ENCODE data around the gene OGG1. TPM values are rescaled to one million over a fixed set of nuclear protein-coding genes. Genes with fewer than 3 reads are reported as not detected.
"Not testable (repeated sequence)": the region's sequence is repeated elsewhere in the genome, so short reads cannot be mapped to it uniquely, and the experiment has no call there.

Gene OGG1
- total and polyA plus RNA-seq, 2 donors, result 16.6 to 20.7 TPM

- peaks cover 7 to 19% of the 10 kb centered on the region in 2 donors for H3K4me1 ChIP-seq (ENCODE audit: control insufficient read depth in 2 of 2, insufficient read depth in 2 of 2, low read length in 2 of 2)
- H3K27me3 ChIP-seq (ENCODE audit: control insufficient read depth in 2 of 2, insufficient read depth in 1 of 2, low read length in 1 of 2), result peaks cover 0 to 14% of the 10 kb centered on the region in 2 donors
- H3K36me3 ChIP-seq (ENCODE audit: control insufficient read depth in 2 of 2, insufficient read depth in 2 of 2, low read length in 1 of 2), result peaks cover 0 to 4% of the 10 kb centered on the region in 2 donors
- WGBS, result 96% methylated on average over 4 of the region's 4 CpGs
- DNase-seq (ENCODE audit: low read depth in 6 of 9, low spot score in 9 of 9), result no peak
- peaks cover 0 to 7% of the 10 kb centered on the region in 2 donors for H3K9me3 ChIP-seq (ENCODE audit: control insufficient read depth in 2 of 2, insufficient read depth in 1 of 2, low read length in 1 of 2)
- no peak overlapping the region for H3K4me3 ChIP-seq (ENCODE audit: low read length in 2 of 2)
- no peak overlapping the region for H3K27ac ChIP-seq (ENCODE audit: low read depth in 1 of 2, low read length in 1 of 2)
Observed at GRCh38 chr3:9765865-9766264, 16.1 kb downstream of the OGG1 start.

- WGBS, result 89% methylated on average over 7 of the region's 7 CpGs
- peaks cover 0 to 17% of the 10 kb centered on the region in 2 donors for H3K27me3 ChIP-seq (ENCODE audit: control insufficient read depth in 2 of 2, insufficient read depth in 1 of 2, low read length in 1 of 2)
- no peak overlapping the region for H3K27ac ChIP-seq (ENCODE audit: low read depth in 1 of 2, low read length in 1 of 2)
- H3K4me1 ChIP-seq (ENCODE audit: control insufficient read depth in 2 of 2, insufficient read depth in 2 of 2, low read length in 2 of 2), result peaks cover 7 to 19% of the 10 kb centered on the region in 2 donors
- no peak overlapping the region for H3K4me3 ChIP-seq (ENCODE audit: low read length in 2 of 2)
- H3K9me3 ChIP-seq (ENCODE audit: control insufficient read depth in 2 of 2, insufficient read depth in 1 of 2, low read length in 1 of 2), result peaks cover 0 to 7% of the 10 kb centered on the region in 2 donors
- DNase-seq (ENCODE audit: low read depth in 6 of 9, low spot score in 9 of 9), result no peak
- peaks cover 0 to 4% of the 10 kb centered on the region in 2 donors for H3K36me3 ChIP-seq (ENCODE audit: control insufficient read depth in 2 of 2, insufficient read depth in 2 of 2, low read length in 1 of 2)
Observed at GRCh38 chr3:9767418-9767817, 17.7 kb downstream of the OGG1 start.

DNA sequence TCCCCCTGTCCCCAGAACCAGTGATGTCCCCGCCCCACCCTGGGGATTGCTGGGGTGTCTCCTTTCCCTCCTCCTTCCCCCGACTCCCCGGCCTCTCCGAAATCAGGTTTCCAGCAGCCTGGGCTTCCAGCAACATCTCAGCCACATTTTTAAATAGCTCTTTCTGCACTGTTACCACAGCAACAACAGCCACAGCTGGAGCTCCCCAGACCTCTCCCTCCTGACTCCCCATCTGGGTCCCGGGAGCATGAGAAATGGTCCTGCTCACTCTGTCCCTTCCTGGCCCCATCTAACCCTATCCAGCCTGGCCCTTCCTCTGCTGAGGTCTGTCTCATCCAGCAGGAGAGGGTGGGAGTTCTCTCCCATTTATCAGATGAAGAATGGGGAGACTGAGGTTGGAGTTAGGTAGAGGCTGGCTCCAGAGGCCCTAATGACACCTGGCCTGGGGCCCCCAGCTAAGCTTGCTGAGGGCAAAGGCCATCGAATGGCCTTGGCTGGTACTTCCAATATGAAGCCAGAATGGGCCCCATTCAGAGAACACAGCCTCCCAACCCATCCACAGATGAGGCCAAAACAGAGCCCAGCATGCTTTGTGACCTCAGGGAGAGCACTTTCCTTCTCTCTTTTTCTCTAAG lies 18.5 kb downstream of the OGG1 start:
- H3K9me3 ChIP-seq (ENCODE audit: control insufficient read depth in 2 of 2, insufficient read depth in 1 of 2, low read length in 1 of 2), result peaks cover 0 to 7% of the 10 kb centered on the region in 2 donors
- H3K4me1 ChIP-seq (ENCODE audit: control insufficient read depth in 2 of 2, insufficient read depth in 2 of 2, low read length in 2 of 2), result peaks cover 7 to 19% of the 10 kb centered on the region in 2 donors
- H3K4me3 ChIP-seq (ENCODE audit: low read length in 2 of 2), result no peak overlapping the region
- WGBS, result 95% methylated on average over 6 of the region's 6 CpGs
- H3K27ac ChIP-seq (ENCODE audit: low read depth in 1 of 2, low read length in 1 of 2), result no peak overlapping the region
- peaks cover 0 to 17% of the 10 kb centered on the region in 2 donors for H3K27me3 ChIP-seq (ENCODE audit: control insufficient read depth in 2 of 2, insufficient read depth in 1 of 2, low read length in 1 of 2)
- DNase-seq (ENCODE audit: low read depth in 6 of 9, low spot score in 9 of 9), result no peak
- no peaks in the 10 kb centered on the region for H3K36me3 ChIP-seq (ENCODE audit: control insufficient read depth in 2 of 2, insufficient read depth in 2 of 2, low read length in 1 of 2)

DNA sequence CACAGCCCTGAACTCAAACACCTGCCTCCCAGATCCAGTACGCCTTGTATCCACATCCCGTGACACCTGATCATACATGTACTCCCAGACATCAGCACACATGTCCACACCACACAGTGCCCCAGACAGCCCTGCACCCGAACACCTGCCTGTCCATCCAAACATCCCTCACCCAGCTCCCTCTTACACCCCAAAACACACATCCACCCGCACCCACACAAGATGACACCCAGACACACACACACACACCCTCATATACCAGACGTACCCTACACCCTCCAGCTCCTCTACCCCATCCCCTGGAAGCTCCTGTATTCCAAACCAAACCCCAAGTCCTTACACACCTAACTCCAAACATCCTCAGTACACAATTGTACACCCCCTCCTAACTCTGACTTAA lies 19.3 kb downstream of the OGG1 start:
- H3K4me3 ChIP-seq (ENCODE audit: low read length in 2 of 2), result peak overlapping the region in 1 of 2 donors; percentile 27
- no peak for DNase-seq (ENCODE audit: low read depth in 6 of 9, low spot score in 9 of 9)
- H3K9me3 ChIP-seq (ENCODE audit: control insufficient read depth in 2 of 2, insufficient read depth in 1 of 2, low read length in 1 of 2), result peaks cover 0 to 7% of the 10 kb centered on the region in 2 donors
- WGBS, result 93% methylated on average over 5 of the region's 5 CpGs
- H3K27ac ChIP-seq (ENCODE audit: low read depth in 1 of 2, low read length in 1 of 2), result no peak overlapping the region
- H3K4me1 ChIP-seq (ENCODE audit: control insufficient read depth in 2 of 2, insufficient read depth in 2 of 2, low read length in 2 of 2), result peaks cover 7 to 19% of the 10 kb centered on the region in 2 donors
- H3K27me3 ChIP-seq (ENCODE audit: control insufficient read depth in 2 of 2, insufficient read depth in 1 of 2, low read length in 1 of 2), result peaks cover 0 to 17% of the 10 kb centered on the region in 2 donors
- no peaks in the 10 kb centered on the region for H3K36me3 ChIP-seq (ENCODE audit: control insufficient read depth in 2 of 2, insufficient read depth in 2 of 2, low read length in 1 of 2)

DNA sequence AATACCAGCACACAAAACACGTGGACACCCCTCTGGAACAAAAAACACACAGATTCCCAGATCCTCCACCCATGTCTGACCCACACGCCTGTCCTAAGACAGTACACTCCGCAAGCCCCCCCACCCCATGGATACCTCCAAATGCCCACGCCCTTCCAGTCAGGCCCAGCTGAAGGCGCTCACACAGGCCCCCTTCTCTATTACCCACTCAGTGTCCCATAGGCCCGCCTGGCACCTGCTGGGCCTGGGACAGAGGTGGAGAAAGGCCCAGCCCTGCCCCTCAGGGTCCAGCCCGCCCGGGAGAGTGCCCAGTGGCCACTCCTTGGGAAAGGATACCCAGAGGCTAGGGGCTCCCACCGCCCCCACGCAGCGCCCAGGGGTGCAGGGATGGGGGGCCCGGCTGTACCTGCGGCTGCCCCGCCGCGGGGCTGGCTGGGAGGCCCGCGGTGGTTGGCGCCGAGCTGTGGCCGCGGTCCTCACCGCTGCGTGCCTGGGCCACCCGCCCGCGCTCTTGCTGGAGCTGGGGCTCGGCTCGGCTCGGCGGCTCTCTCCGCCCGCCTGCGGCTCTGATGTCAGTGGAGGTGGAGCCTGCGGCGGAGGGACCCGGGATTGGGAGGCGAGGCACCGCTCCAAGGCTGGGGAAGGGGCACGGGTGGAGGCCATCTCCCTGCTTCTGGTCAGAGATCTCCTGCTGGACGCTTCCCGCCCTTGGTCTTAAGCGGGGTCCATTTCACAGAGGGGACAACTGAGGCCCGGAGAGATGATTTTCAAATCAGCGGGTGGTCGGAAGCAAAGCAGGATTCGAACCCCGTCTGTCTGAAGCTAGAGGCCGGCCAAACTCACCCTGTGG lies 19.9 kb downstream of the OGG1 start, which contains the start of gene CAMK1:
CAMK1 (minus strand) TSS at position 522 of the 850 bp plus-strand sequence. CDS start 2,198 bp downstream, outside the sequence.
- Histone ChIP-seq H3K27me3 (ENCODE audit: control insufficient read depth in 2 of 2, insufficient read depth in 1 of 2, low read length in 1 of 2) (peaks cover 0 to 17% of the 10 kb centered on the region in 2 donors), H3K9me3 (ENCODE audit: control insufficient read depth in 2 of 2, insufficient read depth in 1 of 2, low read length in 1 of 2) (peaks cover 0 to 7% of the 10 kb centered on the region in 2 donors), H3K36me3 (ENCODE audit: control insufficient read depth in 2 of 2, insufficient read depth in 2 of 2, low read length in 1 of 2) (no peaks in the 10 kb centered on the region), H3K27ac (ENCODE audit: low read depth in 1 of 2, low read length in 1 of 2) (peak within 1 kb of the TSS in 1 of 2 donors; percentile 47), H3K4me3 (ENCODE audit: low read length in 2 of 2) (peak within 1 kb of the TSS; percentile 30 to 34), H3K4me1 (ENCODE audit: control insufficient read depth in 2 of 2, insufficient read depth in 2 of 2, low read length in 2 of 2) (peaks cover 7 to 19% of the 10 kb centered on the region in 2 donors)
- WGBS, result 17% methylated on average over 49 of the region's 49 CpGs
- DNase-seq (ENCODE audit: low read depth in 6 of 9, low spot score in 9 of 9), result peak in 3 of 9 donors; percentile 24 to 57 (median 34)

DNA sequence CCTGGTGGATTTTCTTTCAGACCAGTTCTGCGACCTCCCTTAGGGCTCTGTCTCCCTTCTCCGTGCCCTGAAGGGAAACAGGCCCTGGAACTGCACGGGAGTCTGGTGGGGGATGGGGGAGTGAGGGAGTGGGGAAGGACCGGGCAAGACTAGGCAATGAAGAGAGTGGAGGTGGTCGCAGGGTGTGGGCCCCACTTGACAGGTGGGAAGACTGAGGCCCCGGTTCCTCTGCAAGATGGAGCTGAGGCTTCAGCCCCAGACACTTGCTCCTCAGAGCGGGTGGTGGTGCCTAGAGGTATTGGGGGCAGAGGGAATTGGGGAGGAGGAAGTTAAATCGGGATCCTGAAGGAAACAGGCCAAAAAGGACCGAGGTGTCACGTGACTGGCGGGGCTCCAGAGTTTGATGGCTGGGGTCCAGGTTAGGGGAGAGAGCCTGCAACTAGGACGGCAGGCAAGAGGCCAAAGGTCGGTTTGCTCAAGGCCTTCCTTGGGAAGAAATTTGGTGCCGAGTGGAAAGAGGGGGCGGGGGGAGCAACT lies 20.6 kb downstream of the OGG1 start:
- H3K27ac ChIP-seq (ENCODE audit: low read depth in 1 of 2, low read length in 1 of 2), result no peak overlapping the region
- peaks cover 0 to 17% of the 10 kb centered on the region in 2 donors for H3K27me3 ChIP-seq (ENCODE audit: control insufficient read depth in 2 of 2, insufficient read depth in 1 of 2, low read length in 1 of 2)
- H3K4me3 ChIP-seq (ENCODE audit: low read length in 2 of 2), result peak overlapping the region; percentile 30 to 34
- H3K36me3 ChIP-seq (ENCODE audit: control insufficient read depth in 2 of 2, insufficient read depth in 2 of 2, low read length in 1 of 2), result no peaks in the 10 kb centered on the region
- WGBS, result 38% methylated on average over 15 of the region's 15 CpGs
- H3K9me3 ChIP-seq (ENCODE audit: control insufficient read depth in 2 of 2, insufficient read depth in 1 of 2, low read length in 1 of 2), result peaks cover 0 to 7% of the 10 kb centered on the region in 2 donors
- peaks cover 7 to 19% of the 10 kb centered on the region in 2 donors for H3K4me1 ChIP-seq (ENCODE audit: control insufficient read depth in 2 of 2, insufficient read depth in 2 of 2, low read length in 2 of 2)
- DNase-seq (ENCODE audit: low read depth in 6 of 9, low spot score in 9 of 9), result no peak

DNA sequence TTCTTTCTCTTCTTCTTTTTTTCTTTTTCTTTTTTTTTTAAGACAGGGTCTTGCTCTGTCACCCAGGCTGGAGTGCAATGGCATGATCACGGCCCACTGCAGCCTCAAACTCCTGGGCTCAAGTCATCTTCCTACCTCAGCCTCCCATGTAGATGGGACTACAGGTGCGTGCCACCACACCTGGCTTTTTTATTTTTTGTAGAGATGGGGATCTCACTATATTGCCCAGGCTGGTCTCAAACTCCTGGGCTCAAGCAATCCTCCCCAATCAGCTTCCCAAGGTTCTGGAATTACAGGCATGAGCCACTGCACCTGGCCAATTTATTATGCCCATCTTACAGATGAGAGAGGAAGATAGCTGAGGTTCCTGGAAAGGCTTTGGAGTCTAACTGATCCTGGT lies 21.3 kb downstream of the OGG1 start:
- Histone ChIP-seq H3K4me1 (ENCODE audit: control insufficient read depth in 2 of 2, insufficient read depth in 2 of 2, low read length in 2 of 2) (peaks cover 7 to 19% of the 10 kb centered on the region in 2 donors), H3K27me3 (ENCODE audit: control insufficient read depth in 2 of 2, insufficient read depth in 1 of 2, low read length in 1 of 2) (peaks cover 0 to 17% of the 10 kb centered on the region in 2 donors)
- WGBS, result 95% methylated on average over 2 of the region's 2 CpGs
- not testable (repeated sequence) for DNase-seq (ENCODE audit: low read depth in 6 of 9, low spot score in 9 of 9); H3K36me3 ChIP-seq (ENCODE audit: control insufficient read depth in 2 of 2, insufficient read depth in 2 of 2, low read length in 1 of 2); H3K4me3 ChIP-seq (ENCODE audit: low read length in 2 of 2); H3K9me3 ChIP-seq (ENCODE audit: control insufficient read depth in 2 of 2, insufficient read depth in 1 of 2, low read length in 1 of 2); H3K27ac ChIP-seq (ENCODE audit: low read depth in 1 of 2, low read length in 1 of 2)

GRCh38 chr3:9776896-9777693 lies 27.3 kb downstream of the OGG1 start:
- H3K36me3 ChIP-seq (ENCODE audit: control insufficient read depth in 2 of 2, insufficient read depth in 2 of 2, low read length in 1 of 2), result peaks cover 16 to 20% of the 10 kb centered on the region in 2 donors
- H3K27ac ChIP-seq (ENCODE audit: low read depth in 1 of 2, low read length in 1 of 2), result no peak overlapping the region
- no peak overlapping the region for H3K4me3 ChIP-seq (ENCODE audit: low read length in 2 of 2)
- 78% methylated on average over 5 of the region's 5 CpGs for WGBS
- no peak for DNase-seq (ENCODE audit: low read depth in 6 of 9, low spot score in 9 of 9)
- peaks cover 27 to 42% of the 10 kb centered on the region in 2 donors for H3K4me1 ChIP-seq (ENCODE audit: control insufficient read depth in 2 of 2, insufficient read depth in 2 of 2, low read length in 2 of 2)
- no peaks in the 10 kb centered on the region for H3K9me3 ChIP-seq (ENCODE audit: control insufficient read depth in 2 of 2, insufficient read depth in 1 of 2, low read length in 1 of 2)
- no peaks in the 10 kb centered on the region for H3K27me3 ChIP-seq (ENCODE audit: control insufficient read depth in 2 of 2, insufficient read depth in 1 of 2, low read length in 1 of 2)
